Urinary bladder (tissue), 4 donors: Measurements from ENCODE around the gene ACLY. TPM values are rescaled to one million over a fixed set of nuclear protein-coding genes. Genes with fewer than 3 reads are reported as not detected.
"Not testable (repeated sequence)": the region's sequence is repeated elsewhere in the genome, so short reads cannot be mapped to it uniquely, and the experiment has no call there.

Experiments
- DNase-seq: peaks from one replicate; pipeline ENCODE4 v3.0.0-alpha.2; 2015; ENCODE audit errors: extremely low spot score
- H3K27ac ChIP-seq: one replicate; pipeline ENCODE4 v1.5.1; 2013; ENCODE audit warnings: low read depth, mild to moderate bottlenecking, moderate library complexity
- H3K36me3 ChIP-seq: one replicate; pipeline ENCODE4 v1.6.1; 2013; ENCODE audit warnings: mild to moderate bottlenecking, moderate library complexity; ENCODE audit not compliant: insufficient read depth
- H3K4me1 ChIP-seq: one replicate; pipeline ENCODE4 v1.6.1; 2013; ENCODE audit warnings: mild to moderate bottlenecking, moderate library complexity; ENCODE audit not compliant: insufficient read depth
- H3K4me3 ChIP-seq: one replicate; pipeline ENCODE4 v1.5.1; 2013; ENCODE audit warnings: low read depth, low read length
- WGBS: extraction: QIAGEN DNeasy Blood & Tissue Kit; methylation state at CpG from one replicate; pipeline ENCODE4 v1.1.7; 2013; 5-methylcytosine and 5-hydroxymethylcytosine counted together
- polyA plus RNA-seq: library from polyadenylated mRNA; stranded (reverse); fragments of 200-250 nt; gene quantifications from one replicate; pipeline ENCODE4 v1.2.3, GENCODE V29; 2013
- total RNA-seq: library from RNA; depleted of rRNA; stranded (reverse); fragments of >200 nt; gene quantifications from one replicate; pipeline ENCODE4 v1.2.3, GENCODE V29; 2014
- donor health status: healthy with polysubstance abuse.
- donor health status: healthy.

ACLY gene
- total and polyA plus RNA-seq, 2 donors = 51.7 to 64.1 TPM

- Histone ChIP-seq H3K4me1 (no peaks in the 10 kb centered on the region), H3K27ac (no peak overlapping the region), H3K36me3 (no peaks in the 10 kb centered on the region), H3K4me3 (no peak overlapping the region)
- no peak for DNase-seq
- 91% methylated on average over 6 of the region's 6 CpGs for WGBS
These were observed 37.8 kb upstream of the ACLY start for GRCh38 chr17:41956522-41956921.

- Histone ChIP-seq H3K4me1 (no peaks in the 10 kb centered on the region), H3K4me3 (no peak overlapping the region)
- WGBS = 83% methylated on average over 11 of the region's 11 CpGs
These were observed 30.2 kb upstream of the ACLY start for GRCh38 chr17:41948762-41949460.

GRCh38 chr17:41944943-41945342, 26.2 kb upstream of the ACLY start:
- Histone ChIP-seq H3K4me3 (no peak overlapping the region), H3K36me3 (no peaks in the 10 kb centered on the region), H3K4me1 (no peaks in the 10 kb centered on the region), H3K27ac (no peak overlapping the region)
- DNase-seq = no peak
- WGBS = 79% methylated on average over 3 of the region's 3 CpGs

More at GRCh38 chr17:41948762-41949460, 30.2 kb upstream of the ACLY start:
- H3K36me3 ChIP-seq = no peaks in the 10 kb centered on the region
- H3K27ac ChIP-seq = no peak overlapping the region
- DNase-seq = no peak

- H3K36me3 ChIP-seq = no peaks in the 10 kb centered on the region
- no peak overlapping the region for H3K4me3 ChIP-seq
- no peaks in the 10 kb centered on the region for H3K4me1 ChIP-seq
- H3K27ac ChIP-seq = no peak overlapping the region
- DNase-seq = no peak
- WGBS = 95% methylated on average over 3 of the region's 3 CpGs
These were observed 24.7 kb upstream of the ACLY start for GRCh38 chr17:41943492-41943891.

- no peak for DNase-seq
- Histone ChIP-seq H3K27ac (no peak overlapping the region), H3K4me3 (no peak overlapping the region), H3K36me3 (no peaks in the 10 kb centered on the region), H3K4me1 (no peaks in the 10 kb centered on the region)
- WGBS = 94% methylated on average over 8 of the region's 8 CpGs
These were observed 24.0 kb upstream of the ACLY start for GRCh38 chr17:41942626-41943373.

GRCh38 chr17:41941168-41941567, 22.4 kb upstream of the ACLY start:
- Histone ChIP-seq H3K36me3 (no peaks in the 10 kb centered on the region), H3K27ac (no peak overlapping the region), H3K4me3 (no peak overlapping the region), H3K4me1 (no peaks in the 10 kb centered on the region)
- WGBS = 94% methylated on average over 5 of the region's 5 CpGs
- no peak for DNase-seq

- Histone ChIP-seq H3K27ac (no peak overlapping the region), H3K36me3 (no peaks in the 10 kb centered on the region), H3K4me1 (no peaks in the 10 kb centered on the region), H3K4me3 (no peak overlapping the region)
- WGBS = 85% methylated on average over 6 of the region's 6 CpGs
- no peak for DNase-seq
These were observed 20.9 kb upstream of the ACLY start for GRCh38 chr17:41939693-41940090.

GRCh38 chr17:41939044-41939692, 20.4 kb upstream of the ACLY start:
- Histone ChIP-seq H3K4me1 (no peaks in the 10 kb centered on the region), H3K36me3 (no peaks in the 10 kb centered on the region), H3K4me3 (no peak overlapping the region), H3K27ac (no peak overlapping the region)
- no peak for DNase-seq
- 84% methylated on average over 4 of the region's 4 CpGs for WGBS

- no peak for DNase-seq
- WGBS = 93% methylated on average over 19 of the region's 19 CpGs
- Histone ChIP-seq H3K36me3 (no peaks in the 10 kb centered on the region), H3K4me3 (no peak overlapping the region), H3K4me1 (no peaks in the 10 kb centered on the region), H3K27ac (no peak overlapping the region)
These were observed 19.5 kb upstream of the ACLY start for GRCh38 chr17:41937970-41938954.

- 94% methylated on average over 6 of the region's 6 CpGs for whole genome bisulfite sequencing
- Histone ChIP-seq H3K27ac (no peak overlapping the region), H3K36me3 (no peaks in the 10 kb centered on the region), H3K4me3 (no peak overlapping the region), H3K4me1 (no peaks in the 10 kb centered on the region)
- DNase-seq = no peak
These were observed 16.9 kb upstream of the ACLY start for GRCh38 chr17:41935641-41936040.

- H3K27ac ChIP-seq = no peak overlapping the region
- H3K36me3 ChIP-seq = no peaks in the 10 kb centered on the region
- DNase-seq = no peak
- 48% methylated on average over 2 of the region's 2 CpGs for WGBS
- no peak overlapping the region for H3K4me3 ChIP-seq
- no peaks in the 10 kb centered on the region for H3K4me1 ChIP-seq
These were observed 14.2 kb upstream of the ACLY start for GRCh38 chr17:41932816-41933389.

- not testable (repeated sequence) for H3K4me3 ChIP-seq, DNase-seq
- WGBS = 84% methylated on average over 4 of the region's 4 CpGs
These were observed 13.0 kb upstream of the ACLY start for GRCh38 chr17:41931715-41932114.

GRCh38 chr17:41930833-41931156, 12.0 kb upstream of the ACLY start:
- not testable (repeated sequence) for H3K27ac ChIP-seq, H3K4me1 ChIP-seq, H3K36me3 ChIP-seq, DNase-seq
- peak overlapping the region; percentile 52 for H3K4me3 ChIP-seq
- 52% methylated on average over 18 of the region's 18 CpGs for WGBS

More at GRCh38 chr17:41931715-41932114, 13.0 kb upstream of the ACLY start:
- not testable (repeated sequence) for H3K36me3 ChIP-seq, H3K27ac ChIP-seq, H3K4me1 ChIP-seq
